Esophagus (tissue), 2 donors: ENCODE data around the gene MYOM1. TPM values are rescaled to one million over a fixed set of nuclear protein-coding genes. Genes with fewer than 3 reads are reported as not detected.
"Not testable (repeated sequence)": the region's sequence is repeated elsewhere in the genome, so short reads cannot be mapped to it uniquely, and the experiment has no call there.

ENCODE experiments used
- H3K27ac ChIP-seq, 2 donors: one replicate each; pipeline ENCODE4 v1.5.1; 2013; ENCODE audit warnings: low read depth in 2 of 2, mild to moderate bottlenecking in 2 of 2, inconsistent platforms in 1 of 2, low read length in 1 of 2, moderate library complexity in 1 of 2
- H3K27me3 ChIP-seq, 2 donors: one replicate each; pipeline ENCODE4 v1.6.1; 2013; ENCODE audit warnings: low read length in 2 of 2, control low read depth in 1 of 2, mild to moderate bottlenecking in 1 of 2; ENCODE audit not compliant: insufficient read depth in 2 of 2, control insufficient read depth in 1 of 2
- H3K36me3 ChIP-seq, 2 donors: one replicate each; pipeline ENCODE4 v1.6.1; 2013; ENCODE audit warnings: low read length in 1 of 2; ENCODE audit not compliant: control insufficient read depth in 2 of 2, insufficient read depth in 2 of 2
- H3K4me1 ChIP-seq, 2 donors: one replicate each; pipeline ENCODE4 v1.6.1; 2013; ENCODE audit warnings: low read length in 1 of 2; ENCODE audit not compliant: control insufficient read depth in 2 of 2, insufficient read depth in 2 of 2
- H3K4me3 ChIP-seq, 2 donors: one replicate each; pipeline ENCODE4 v1.5.1; 2013; ENCODE audit warnings: low read length in 2 of 2, mild to moderate bottlenecking in 2 of 2, low read depth in 1 of 2, moderate library complexity in 1 of 2
- H3K9me3 ChIP-seq, 2 donors: one replicate each; pipeline ENCODE4 v1.6.1; 2013; ENCODE audit warnings: mild to moderate bottlenecking in 2 of 2, low read depth in 1 of 2, low read length in 1 of 2, moderate library complexity in 1 of 2; ENCODE audit not compliant: control insufficient read depth in 2 of 2, insufficient read depth in 1 of 2
- WGBS, 2 donors: extraction: QIAGEN DNeasy Blood & Tissue Kit; methylation state at CpG; one replicate each; pipeline ENCODE4 v1.1.7; 2013; 5-methylcytosine and 5-hydroxymethylcytosine counted together
- polyA plus RNA-seq, 2 donors: library from polyadenylated mRNA; stranded (reverse); fragments of 200-250 nt; gene quantifications; one replicate each; pipeline ENCODE4 v1.2.3, GENCODE V29; 2013
- donor health status: healthy with polysubstance abuse.
- donor health status: Bipolar disorder and iron deficiency.

The MYOM1 gene
- polyA plus RNA-seq, 2 donors, result 1.6 to 1.7 TPM

DNA sequence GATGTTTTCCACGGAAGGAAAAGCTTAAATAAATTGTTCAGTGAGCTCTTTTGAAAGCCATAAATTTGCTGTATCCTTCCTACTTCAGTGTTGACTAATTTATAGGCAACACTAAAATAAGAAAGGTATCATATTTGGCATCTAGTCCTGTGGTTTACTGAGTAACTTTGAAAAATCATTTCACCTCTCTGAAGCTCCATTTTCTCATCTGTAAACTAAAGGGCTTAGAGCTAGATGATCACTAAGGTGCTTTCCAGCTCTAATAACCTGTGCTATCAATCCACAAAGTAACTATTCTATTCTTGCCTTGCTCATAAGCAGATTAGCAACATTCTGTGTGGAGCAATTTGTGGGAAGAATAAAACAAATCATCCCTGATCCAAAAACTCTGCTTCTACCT is 3.6 kb upstream of the MYOM1 start:
- Histone ChIP-seq H3K4me3 (no peak overlapping the region), H3K27ac (no peak overlapping the region), H3K4me1 (no peaks in the 10 kb centered on the region), H3K36me3 (no peaks in the 10 kb centered on the region), H3K9me3 (no peaks in the 10 kb centered on the region), H3K27me3 (no peaks in the 10 kb centered on the region)
- 72 to 73% methylated on average over 1 of the region's 1 CpG for WGBS, 2 donors

DNA sequence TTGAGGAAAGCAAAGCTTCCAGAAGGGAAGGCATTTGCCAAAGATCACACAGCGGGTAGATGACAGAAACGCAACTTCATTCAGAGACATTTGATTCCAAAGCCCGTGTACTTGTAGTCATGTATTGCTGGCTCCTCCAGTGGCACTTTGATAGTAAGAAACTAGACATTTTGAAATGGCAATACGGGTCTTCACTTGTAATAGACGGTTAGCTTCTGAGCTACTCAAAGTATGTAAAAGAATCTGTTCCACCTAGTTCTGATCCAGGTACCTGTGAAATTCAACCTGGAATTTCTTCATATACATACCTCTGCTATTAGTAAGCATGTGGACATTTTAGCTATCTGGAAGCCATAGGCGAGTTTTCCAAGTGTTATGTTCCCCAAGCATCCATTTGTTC is 1.7 kb upstream of the MYOM1 start:
- no peaks in the 10 kb centered on the region for H3K4me1 ChIP-seq
- H3K27me3 ChIP-seq, result no peaks in the 10 kb centered on the region
- H3K36me3 ChIP-seq, result no peaks in the 10 kb centered on the region
- no peak overlapping the region for H3K27ac ChIP-seq
- WGBS, 2 donors, result 92 to 94% methylated on average over 6 of the region's 6 CpGs
- H3K9me3 ChIP-seq, result no peaks in the 10 kb centered on the region
- H3K4me3 ChIP-seq, result no peak overlapping the region

DNA sequence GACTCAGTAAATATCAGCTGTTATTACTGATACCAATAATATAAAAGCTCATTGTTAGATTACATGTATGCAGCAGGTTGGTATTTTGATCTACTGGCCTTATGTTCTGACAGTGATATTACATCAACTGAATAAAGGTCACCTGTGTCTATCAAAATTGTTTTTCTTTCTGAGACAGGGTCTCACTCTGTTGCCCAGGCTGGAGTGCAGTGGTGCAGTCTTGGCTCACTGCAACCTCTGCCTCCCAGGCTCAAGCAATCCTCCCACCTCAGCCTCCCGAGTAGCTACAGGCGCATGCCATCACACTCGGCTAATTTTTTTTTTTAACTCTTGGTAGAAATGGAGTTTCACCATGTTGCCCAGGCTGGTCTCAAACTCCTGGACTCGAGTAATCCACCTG is 1.1 kb upstream of the MYOM1 start:
- WGBS, 2 donors, result 85 to 88% methylated on average over 4 of the region's 4 CpGs
- not testable (repeated sequence) for H3K36me3 ChIP-seq, H3K9me3 ChIP-seq, H3K4me1 ChIP-seq, H3K27ac ChIP-seq, H3K27me3 ChIP-seq, H3K4me3 ChIP-seq

DNA sequence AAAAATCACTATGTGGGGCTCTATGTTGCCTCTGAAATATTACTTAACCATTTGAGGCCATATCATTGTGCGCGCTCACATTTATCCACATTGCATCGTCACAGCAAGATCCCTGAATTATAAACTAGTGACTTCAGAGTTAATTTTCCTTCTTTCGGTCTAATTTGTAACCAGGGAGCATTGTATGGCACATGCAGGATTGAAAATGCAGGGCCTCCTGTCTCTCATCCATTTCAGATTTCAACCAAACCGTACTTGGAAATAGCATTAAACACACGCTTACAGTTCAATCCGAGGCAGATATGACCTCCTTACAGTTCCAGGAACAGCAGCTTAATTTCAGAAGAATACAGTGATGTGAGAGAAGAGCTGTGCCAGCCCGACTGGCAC is 532 bp downstream of the MYOM1 start:
- Histone ChIP-seq H3K27ac (peak overlapping the region; percentile 28 to 58), H3K4me3 (peak overlapping the region in 1 of 2 donors; percentile 31), H3K27me3 (no peaks in the 10 kb centered on the region)

DNA sequence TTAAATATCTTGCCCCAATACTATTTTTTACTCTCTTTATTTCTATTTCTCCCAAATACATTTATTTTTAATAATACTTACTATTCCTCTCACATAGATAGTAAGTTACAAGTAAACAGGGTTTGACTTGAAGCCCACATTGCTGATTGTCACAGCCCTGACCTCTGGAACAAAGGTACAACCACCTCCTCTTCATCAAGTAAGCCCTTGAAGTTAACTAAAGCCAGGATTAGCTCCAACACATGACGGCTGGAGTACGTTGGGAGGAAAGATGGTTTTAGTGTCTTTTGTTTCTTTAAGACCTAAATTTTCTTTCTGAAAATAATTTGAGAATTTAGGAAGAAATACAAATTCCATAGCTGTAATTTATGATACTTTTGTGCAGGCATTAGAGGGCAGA is 949 bp downstream of the MYOM1 start:
- H3K36me3 ChIP-seq, result no peaks in the 10 kb centered on the region
- H3K4me3 ChIP-seq, result no peak overlapping the region
- no peaks in the 10 kb centered on the region for H3K4me1 ChIP-seq
- H3K27me3 ChIP-seq, result no peaks in the 10 kb centered on the region
- no peaks in the 10 kb centered on the region for H3K9me3 ChIP-seq
- H3K27ac ChIP-seq, result peak overlapping the region in 1 of 2 donors; percentile 28
- WGBS, 2 donors, result 64 to 65% methylated on average over 2 of the region's 2 CpGs

More for the DNA sequence above, 532 bp downstream of the MYOM1 start:
- Histone ChIP-seq H3K36me3 (no peaks in the 10 kb centered on the region), H3K4me1 (no peaks in the 10 kb centered on the region), H3K9me3 (no peaks in the 10 kb centered on the region)
- WGBS, 2 donors, result 74 to 77% methylated on average over 8 of the region's 8 CpGs

DNA sequence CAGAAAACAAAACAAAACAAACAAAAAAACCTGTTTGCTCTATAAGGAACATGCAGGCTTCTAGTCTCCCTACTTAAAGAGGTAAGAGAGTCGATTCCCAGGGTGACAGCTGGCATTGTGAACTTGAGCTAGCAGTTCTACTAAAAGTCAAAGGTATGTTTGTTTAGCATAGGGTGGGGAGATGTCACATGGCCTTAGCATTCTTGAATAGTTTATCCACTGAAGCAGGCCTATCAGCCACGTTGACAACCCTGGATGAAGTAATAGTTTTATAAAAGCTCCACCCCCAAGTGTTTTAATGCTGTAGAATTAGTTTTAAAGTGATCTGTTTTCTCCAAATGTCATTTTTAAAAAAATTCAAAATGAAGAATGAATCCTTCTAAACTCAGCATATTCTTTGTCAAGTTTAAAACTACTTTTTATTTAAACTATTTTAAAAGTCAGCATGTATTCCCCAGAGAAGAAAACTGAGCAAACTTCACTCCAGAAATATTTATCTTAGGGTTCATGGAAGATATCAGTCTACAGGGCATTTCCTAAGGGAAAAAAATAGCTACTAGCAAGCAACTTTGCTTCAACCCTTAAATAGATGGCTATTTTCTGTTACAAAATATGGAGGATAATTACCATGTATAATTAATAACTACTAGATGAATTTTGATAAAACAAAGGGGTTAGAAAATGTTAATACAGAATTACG is 1.7 kb downstream of the MYOM1 start:
- 33 to 46% methylated on average over 3 of the region's 3 CpGs for WGBS, 2 donors
- H3K27ac ChIP-seq, result no peak overlapping the region
- H3K36me3 ChIP-seq, result no peaks in the 10 kb centered on the region
- H3K4me1 ChIP-seq, result no peaks in the 10 kb centered on the region
- no peaks in the 10 kb centered on the region for H3K27me3 ChIP-seq
- H3K9me3 ChIP-seq, result no peaks in the 10 kb centered on the region
- H3K4me3 ChIP-seq, result no peak overlapping the region

DNA sequence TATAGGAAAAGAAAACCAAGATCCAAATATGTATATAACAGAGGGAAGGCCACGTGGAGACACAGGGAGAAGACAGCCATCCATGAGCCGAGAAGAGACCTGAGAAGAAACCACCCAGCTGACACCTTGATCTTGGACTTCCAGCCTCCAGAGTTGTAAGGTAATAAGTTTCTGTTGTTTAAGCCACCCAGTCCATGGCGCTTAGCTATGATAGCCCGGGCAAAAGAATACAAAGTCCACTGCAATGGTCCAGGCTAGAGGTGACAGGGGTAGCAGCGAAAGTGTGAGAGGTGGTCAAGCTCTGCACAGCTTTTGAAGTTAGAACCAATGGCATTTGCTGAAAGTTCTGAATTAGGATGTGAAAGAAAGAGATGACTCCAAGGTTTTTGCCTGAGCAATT is 2.8 kb downstream of the MYOM1 start:
- Histone ChIP-seq H3K9me3 (no peaks in the 10 kb centered on the region), H3K4me3 (no peak overlapping the region), H3K4me1 (no peaks in the 10 kb centered on the region), H3K27me3 (no peaks in the 10 kb centered on the region), H3K36me3 (no peaks in the 10 kb centered on the region), H3K27ac (peak overlapping the region in 1 of 2 donors; percentile 16)
- 74 to 75% methylated on average over 5 of the region's 5 CpGs for WGBS, 2 donors

DNA sequence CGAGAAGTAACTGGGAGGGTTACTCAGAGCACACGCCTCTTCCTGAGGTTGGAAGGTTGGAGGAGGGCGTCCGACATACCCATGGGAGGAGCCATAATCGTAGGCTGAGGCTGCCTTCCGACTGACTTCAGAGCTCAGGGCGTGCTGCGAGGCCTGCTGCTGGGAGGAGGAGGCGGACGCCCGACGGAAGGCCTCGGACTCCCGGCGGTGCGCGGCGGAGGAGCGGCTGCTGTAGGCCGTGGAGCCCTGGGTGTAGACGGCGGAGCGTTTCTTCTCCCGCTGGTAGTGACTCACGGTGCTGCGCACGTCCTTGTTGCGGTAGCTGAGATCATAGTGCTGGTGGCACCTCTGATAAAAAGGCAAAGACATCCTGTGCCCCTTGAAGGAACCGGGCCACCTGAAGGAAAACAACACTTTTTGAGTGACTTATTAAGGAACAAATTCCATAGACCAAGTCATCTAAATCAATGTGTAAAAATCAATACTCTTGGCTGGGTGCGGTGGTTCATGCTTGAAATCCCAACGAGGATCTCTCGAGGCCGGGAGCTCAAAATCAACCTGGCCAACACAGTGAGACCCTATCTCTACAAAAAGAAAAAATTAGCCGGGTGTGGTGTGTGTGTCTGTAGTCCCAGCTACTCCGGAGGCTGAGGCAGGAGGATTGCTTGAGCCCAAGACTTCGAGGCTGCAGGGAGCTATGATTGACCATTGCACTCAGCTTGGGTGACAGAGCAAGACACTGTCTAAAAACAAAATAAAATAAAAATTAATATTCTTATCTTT is 4.7 kb downstream of the MYOM1 start:
- Histone ChIP-seq H3K9me3 (no peaks in the 10 kb centered on the region), H3K27me3 (no peaks in the 10 kb centered on the region), H3K27ac (no peak overlapping the region), H3K4me1 (no peaks in the 10 kb centered on the region), H3K36me3 (no peaks in the 10 kb centered on the region), H3K4me3 (no peak overlapping the region)
- 95% methylated on average over 36 of the region's 36 CpGs for WGBS, 2 donors

DNA sequence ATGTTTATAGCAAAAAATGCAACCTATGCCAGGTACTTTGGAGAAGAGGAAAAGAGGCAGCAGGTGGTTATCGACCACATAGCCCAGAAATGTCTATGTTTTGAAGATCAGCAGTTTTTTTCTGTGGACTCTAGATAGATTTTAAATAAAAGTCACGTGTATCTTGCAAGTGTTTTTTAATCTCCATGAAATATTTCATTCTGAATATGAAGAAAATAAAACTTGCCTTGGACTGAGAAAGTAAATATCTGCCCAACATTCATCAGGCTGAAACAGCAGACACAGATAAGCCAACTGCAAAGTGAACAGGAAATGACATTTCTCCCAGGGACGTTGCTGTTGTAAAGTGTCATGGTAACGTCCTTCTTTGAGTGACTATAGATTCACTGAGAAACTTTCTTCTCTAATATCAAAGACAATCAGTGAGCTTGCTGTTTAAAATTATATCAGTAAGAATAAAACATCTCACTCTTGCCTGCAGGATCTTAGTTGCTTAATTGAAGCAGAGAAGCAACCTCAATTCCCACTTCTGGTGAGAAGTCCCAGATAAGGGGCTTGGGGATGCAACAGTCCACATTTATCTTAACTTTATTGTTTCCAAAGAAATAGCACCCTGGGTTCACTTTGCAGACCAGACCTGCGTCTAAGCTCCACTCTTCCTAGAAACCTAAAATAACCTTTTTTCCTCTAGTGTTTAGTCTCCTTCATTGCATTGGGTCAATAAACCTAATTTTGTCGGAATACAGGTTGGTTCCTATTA is 6.3 kb downstream of the MYOM1 start:
- no peaks in the 10 kb centered on the region for H3K9me3 ChIP-seq
- H3K27ac ChIP-seq, result no peak overlapping the region
- 39 to 53% methylated on average over 6 of the region's 6 CpGs for WGBS, 2 donors
- H3K36me3 ChIP-seq, result no peaks in the 10 kb centered on the region
- H3K4me3 ChIP-seq, result no peak overlapping the region
- no peaks in the 10 kb centered on the region for H3K27me3 ChIP-seq
- H3K4me1 ChIP-seq, result peaks cover 0 to 4% of the 10 kb centered on the region in 2 donors
